ENCODE data around the gene MYRIP. TPM values are rescaled to one million over a fixed set of nuclear protein-coding genes. Genes with fewer than 3 reads are reported as not detected.

The MYRIP gene
- total RNA-seq, 1 donor from 2014 or later = 0.53 TPM

GRCh38 chr3:40230382-40230781 is 421.0 kb downstream of the MYRIP start:
- no peak overlapping the region for H3K27ac Mint-ChIP-seq
- H3K4me1 Mint-ChIP-seq (ENCODE audit: unreplicated experiment) = no peaks in the 10 kb centered on the region
- H3K9me3 Mint-ChIP-seq = no peaks in the 10 kb centered on the region
- peaks cover 25% of the 10 kb centered on the region for H3K27me3 Mint-ChIP-seq
- H3K4me3 Mint-ChIP-seq = no peak overlapping the region
- no peak for DNase-seq (ENCODE audit: extremely low spot score, unreplicated experiment)
- no peak for TF ChIP-seq CTCF (conservative IDR thresholded peaks at IDR 0.05)
- no peaks in the 10 kb centered on the region for H3K36me3 Mint-ChIP-seq

GRCh38 chr3:40232626-40233025 is 423.2 kb downstream of the MYRIP start:
- no peak overlapping the region for H3K4me3 Mint-ChIP-seq
- H3K36me3 Mint-ChIP-seq = no peaks in the 10 kb centered on the region
- DNase-seq (ENCODE audit: extremely low spot score, unreplicated experiment) = no peak
- H3K9me3 Mint-ChIP-seq = no peaks in the 10 kb centered on the region
- TF ChIP-seq CTCF (conservative IDR thresholded peaks at IDR 0.05) = no peak
- H3K4me1 Mint-ChIP-seq (ENCODE audit: unreplicated experiment) = no peaks in the 10 kb centered on the region
- H3K27ac Mint-ChIP-seq = no peak overlapping the region
- H3K27me3 Mint-ChIP-seq = peaks cover 13% of the 10 kb centered on the region

- H3K27me3 Mint-ChIP-seq = peaks cover 13% of the 10 kb centered on the region
- peak overlapping the region; percentile 41 for H3K27ac Mint-ChIP-seq
- no peak for TF ChIP-seq CTCF (conservative IDR thresholded peaks at IDR 0.05)
- H3K4me1 Mint-ChIP-seq (ENCODE audit: unreplicated experiment) = no peaks in the 10 kb centered on the region
- no peak for DNase-seq (ENCODE audit: extremely low spot score, unreplicated experiment)
- no peaks in the 10 kb centered on the region for H3K9me3 Mint-ChIP-seq
- H3K36me3 Mint-ChIP-seq = no peaks in the 10 kb centered on the region
- H3K4me3 Mint-ChIP-seq = no peak overlapping the region
Observed at GRCh38 chr3:40237159-40237558, 427.8 kb downstream of the MYRIP start.

GRCh38 chr3:40237889-40238571 is 428.6 kb downstream of the MYRIP start:
- no peak overlapping the region for H3K27ac Mint-ChIP-seq
- H3K27me3 Mint-ChIP-seq = peaks cover 13% of the 10 kb centered on the region
- no peaks in the 10 kb centered on the region for H3K36me3 Mint-ChIP-seq
- no peak for DNase-seq (ENCODE audit: extremely low spot score, unreplicated experiment)
- no peaks in the 10 kb centered on the region for H3K9me3 Mint-ChIP-seq
- no peak overlapping the region for H3K4me3 Mint-ChIP-seq
- peak; percentile 70 for TF ChIP-seq CTCF (conservative IDR thresholded peaks at IDR 0.05)
- no peaks in the 10 kb centered on the region for H3K4me1 Mint-ChIP-seq (ENCODE audit: unreplicated experiment)

- Mint-ChIP-seq H3K4me1 (ENCODE audit: unreplicated experiment) (no peaks in the 10 kb centered on the region), H3K27me3 (peaks cover 3% of the 10 kb centered on the region), H3K36me3 (no peaks in the 10 kb centered on the region), H3K27ac (no peak overlapping the region), H3K4me3 (no peak overlapping the region), H3K9me3 (no peaks in the 10 kb centered on the region)
- DNase-seq (ENCODE audit: extremely low spot score, unreplicated experiment) = no peak
- TF ChIP-seq CTCF (conservative IDR thresholded peaks at IDR 0.05) = no peak
Observed at GRCh38 chr3:40240921-40241320, 431.5 kb downstream of the MYRIP start.

Data from type B pancreatic cell (in vitro differentiated cells).